HepG2 (cell line): Measurements from ENCODE around the gene MLST8. TPM values are rescaled to one million over a fixed set of nuclear protein-coding genes. Genes with fewer than 3 reads are reported as not detected.
A peak's percentile ranks its signal among the peaks of the same experiment; 100 is the strongest.

ENCODE experiments used
- EED ChIP-seq: sonication (generic); formaldehyde crosslinking; IDR thresholded peaks from 2 replicates; pipeline ENCODE4 v1.5.0; 2020; ENCODE audit warnings: mild to moderate bottlenecking, missing genetic modification reagents
- HES4 ChIP-seq: sonication (generic); formaldehyde crosslinking; IDR thresholded peaks from 2 replicates; pipeline ENCODE4 v1.9.0; 2021; ENCODE audit warnings: mild to moderate bottlenecking, missing genetic modification reagents, borderline replicate concordance
- HOXA7 ChIP-seq: sonication (generic); formaldehyde crosslinking; IDR thresholded peaks from 2 replicates; pipeline ENCODE4 v1.8.1; 2022; ENCODE audit warnings: mild to moderate bottlenecking, missing genetic modification reagents, moderate library complexity
- MTA3 ChIP-seq: sonication (generic); formaldehyde crosslinking; IDR thresholded peaks from 2 replicates; pipeline ENCODE4 v1.4.0; 2020; ENCODE audit warnings: missing genetic modification reagents
- RBM22 ChIP-seq: fragments of 200-400 bp; formaldehyde crosslinking; optimal IDR thresholded peaks from 2 replicates; pipeline ENCODE3; 2017; ENCODE audit warnings: mild to moderate bottlenecking, low read length, moderate library complexity
- SRSF1 ChIP-seq: fragments of 200-400 bp; formaldehyde crosslinking; optimal IDR thresholded peaks from 2 replicates; pipeline ENCODE3; 2017; ENCODE audit warnings: mild to moderate bottlenecking, low read depth, low read length, moderate library complexity
- TFDP1 ChIP-seq: IDR thresholded peaks from 2 replicates; pipeline ENCODE4 v1.6.1; 2016; ENCODE audit warnings: missing compliant biosample characterization, missing genetic modification reagents, borderline replicate concordance
- TFDP2 ChIP-seq: sonication (generic); formaldehyde crosslinking; IDR thresholded peaks from 2 replicates; pipeline ENCODE4 v1.4.0; 2020; ENCODE audit warnings: missing genetic modification reagents
- ZNF30 ChIP-seq: sonication (generic); formaldehyde crosslinking; IDR thresholded peaks from 2 replicates; pipeline ENCODE4 v1.5.0; 2020; ENCODE audit warnings: mild to moderate bottlenecking, missing genetic modification reagents
- ZNF766 ChIP-seq: sonication (generic); formaldehyde crosslinking; IDR thresholded peaks from 2 replicates; pipeline ENCODE4 v1.5.0; 2020; ENCODE audit warnings: missing genetic modification reagents, borderline replicate concordance
- ZNF841 ChIP-seq: sonication (generic); formaldehyde crosslinking; IDR thresholded peaks from 2 replicates; pipeline ENCODE4 v1.8.1; 2023; ENCODE audit warnings: missing genetic modification reagents, borderline replicate concordance
- polyA plus RNA-seq, 8 experiments: library from polyadenylated mRNA; depleted of rRNA in 3 of 8; stranded (reverse) in 7 of 8; unstranded in 1 of 8; fragments of >200 nt; fragmentation: Illumina TruSeq in 4 of 8; extraction: Trizol in 4 of 8; gene quantifications; 2 replicates each; pipeline versions ENCODE4 v1.2.1 to v1.2.3, GENCODE V29; 2011 to 2016; ENCODE audit warnings: low read depth in 4 of 8, missing spikeins in 1 of 8, mixed read lengths in 1 of 8; ENCODE audit not compliant: insufficient read depth in 1 of 8
- total RNA-seq, 5 experiments: library from RNA; depleted of rRNA; stranded (reverse); fragments of >200 nt; fragmentation: Illumina TruSeq; extraction: Trizol; gene quantifications; 2 replicates each; pipeline ENCODE4 v1.2.3, GENCODE V29; 2016; ENCODE audit warnings: low read depth in 1 of 5

The MLST8 gene
- total and polyA plus RNA-seq, 2 of the 13 experiments (the other 11 are each of a cell fraction or from before 2014, with no cell fraction given), result 30.8 to 72.7 TPM

GRCh38 chr16:2244926-2245795, 39.9 kb downstream of the MLST8 start (continued):
- TF ChIP-seq HES4 (CRISPR knock-in tag) (no peak), ZNF30 (no peak), SRSF1 (no peak), ZNF766 (CRISPR knock-in tag) (no peak), EED (CRISPR knock-in tag) (no peak), ZNF841 (no peak), RBM22 (peak; percentile 46), HOXA7 (CRISPR knock-in tag) (no peak), MTA3 (CRISPR knock-in tag) (no peak), TFDP1 (CRISPR knock-in tag) (no peak), TFDP2 (CRISPR knock-in tag) (no peak)
